ENCODE results near the gene TMPRSS9. TPM values are rescaled to one million over a fixed set of nuclear protein-coding genes. Genes with fewer than 3 reads are reported as not detected.

TMPRSS9 gene
- total and polyA plus RNA-seq, 8 donors, result 0.09 to 0.84 (median 0.58) TPM

DNA sequence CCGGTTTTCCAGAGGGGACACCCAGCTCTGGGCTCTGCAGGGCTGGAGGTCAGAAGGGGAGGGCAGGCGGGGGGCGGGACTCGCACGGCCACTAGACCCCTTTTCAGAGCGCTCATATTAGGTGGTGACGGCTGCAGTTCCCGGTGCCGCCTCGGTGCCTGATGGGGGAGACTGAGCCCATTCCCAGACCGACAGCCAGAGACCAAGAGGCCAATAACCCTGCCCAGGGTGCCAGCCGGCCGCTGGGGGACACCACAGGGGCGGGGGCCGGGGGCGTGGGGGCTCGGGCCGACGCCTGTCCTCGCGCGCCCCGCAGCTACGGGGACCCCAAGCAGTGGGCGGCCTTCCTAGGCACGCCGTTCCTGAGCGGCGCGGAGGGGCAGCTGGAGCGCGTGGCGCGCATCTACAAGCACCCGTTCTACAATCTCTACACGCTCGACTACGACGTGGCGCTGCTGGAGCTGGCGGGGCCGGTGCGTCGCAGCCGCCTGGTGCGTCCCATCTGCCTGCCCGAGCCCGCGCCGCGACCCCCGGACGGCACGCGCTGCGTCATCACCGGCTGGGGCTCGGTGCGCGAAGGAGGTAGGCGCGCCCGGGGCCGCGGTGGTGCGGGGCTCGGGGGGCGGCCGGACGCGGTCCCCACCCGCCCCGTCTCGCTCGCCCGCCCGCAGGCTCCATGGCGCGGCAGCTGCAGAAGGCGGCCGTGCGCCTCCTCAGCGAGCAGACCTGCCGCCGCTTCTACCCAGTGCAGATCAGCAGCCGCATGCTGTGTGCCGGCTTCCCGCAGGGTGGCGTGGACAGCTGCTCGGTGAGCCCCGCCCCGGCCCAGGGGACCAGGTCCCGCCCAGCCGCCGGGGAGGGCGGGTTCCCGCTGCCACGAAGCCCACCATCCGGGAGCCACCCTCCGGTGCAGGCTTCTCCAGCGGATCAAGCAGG lies 64.9 kb downstream of the TMPRSS9 start:
- Histone ChIP-seq H3K36me3 (no peaks in the 10 kb centered on the region), H3K27me3 (no peaks in the 10 kb centered on the region), H3K4me1 (peaks cover 5 to 24% (median 7%) of the 10 kb centered on the region in 3 donors), H3K27ac (peak overlapping the region in 3 of 4 donors; percentile 52 to 81 (median 72)), H3K9me3 (no peaks in the 10 kb centered on the region), H3K4me3 (peak overlapping the region; percentile 7 to 92 (median 48))
- intact Hi-C loops (cut with DNase I), result no loop called here
- peak in 2 of 4 donors; percentile 29 to 37 for ATAC-seq
- TF ChIP-seq, protein P1, sequence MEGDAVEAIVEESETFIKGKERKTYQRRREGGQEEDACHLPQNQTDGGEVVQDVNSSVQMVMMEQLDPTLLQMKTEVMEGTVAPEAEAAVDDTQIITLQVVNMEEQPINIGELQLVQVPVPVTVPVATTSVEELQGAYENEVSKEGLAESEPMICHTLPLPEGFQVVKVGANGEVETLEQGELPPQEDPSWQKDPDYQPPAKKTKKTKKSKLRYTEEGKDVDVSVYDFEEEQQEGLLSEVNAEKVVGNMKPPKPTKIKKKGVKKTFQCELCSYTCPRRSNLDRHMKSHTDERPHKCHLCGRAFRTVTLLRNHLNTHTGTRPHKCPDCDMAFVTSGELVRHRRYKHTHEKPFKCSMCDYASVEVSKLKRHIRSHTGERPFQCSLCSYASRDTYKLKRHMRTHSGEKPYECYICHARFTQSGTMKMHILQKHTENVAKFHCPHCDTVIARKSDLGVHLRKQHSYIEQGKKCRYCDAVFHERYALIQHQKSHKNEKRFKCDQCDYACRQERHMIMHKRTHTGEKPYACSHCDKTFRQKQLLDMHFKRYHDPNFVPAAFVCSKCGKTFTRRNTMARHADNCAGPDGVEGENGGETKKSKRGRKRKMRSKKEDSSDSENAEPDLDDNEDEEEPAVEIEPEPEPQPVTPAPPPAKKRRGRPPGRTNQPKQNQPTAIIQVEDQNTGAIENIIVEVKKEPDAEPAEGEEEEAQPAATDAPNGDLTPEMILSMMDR (IDR thresholded peaks at IDR 0.05), result peak in 1 of 4 donors; percentile 8
- 41 to 54% methylated on average over 67 to 101 of the region's 101 CpGs for WGBS, 2 donors
- FAIRE-seq, result no peak
- DNase-seq, result peak; percentile 58 to 90 (median 70)

DNA sequence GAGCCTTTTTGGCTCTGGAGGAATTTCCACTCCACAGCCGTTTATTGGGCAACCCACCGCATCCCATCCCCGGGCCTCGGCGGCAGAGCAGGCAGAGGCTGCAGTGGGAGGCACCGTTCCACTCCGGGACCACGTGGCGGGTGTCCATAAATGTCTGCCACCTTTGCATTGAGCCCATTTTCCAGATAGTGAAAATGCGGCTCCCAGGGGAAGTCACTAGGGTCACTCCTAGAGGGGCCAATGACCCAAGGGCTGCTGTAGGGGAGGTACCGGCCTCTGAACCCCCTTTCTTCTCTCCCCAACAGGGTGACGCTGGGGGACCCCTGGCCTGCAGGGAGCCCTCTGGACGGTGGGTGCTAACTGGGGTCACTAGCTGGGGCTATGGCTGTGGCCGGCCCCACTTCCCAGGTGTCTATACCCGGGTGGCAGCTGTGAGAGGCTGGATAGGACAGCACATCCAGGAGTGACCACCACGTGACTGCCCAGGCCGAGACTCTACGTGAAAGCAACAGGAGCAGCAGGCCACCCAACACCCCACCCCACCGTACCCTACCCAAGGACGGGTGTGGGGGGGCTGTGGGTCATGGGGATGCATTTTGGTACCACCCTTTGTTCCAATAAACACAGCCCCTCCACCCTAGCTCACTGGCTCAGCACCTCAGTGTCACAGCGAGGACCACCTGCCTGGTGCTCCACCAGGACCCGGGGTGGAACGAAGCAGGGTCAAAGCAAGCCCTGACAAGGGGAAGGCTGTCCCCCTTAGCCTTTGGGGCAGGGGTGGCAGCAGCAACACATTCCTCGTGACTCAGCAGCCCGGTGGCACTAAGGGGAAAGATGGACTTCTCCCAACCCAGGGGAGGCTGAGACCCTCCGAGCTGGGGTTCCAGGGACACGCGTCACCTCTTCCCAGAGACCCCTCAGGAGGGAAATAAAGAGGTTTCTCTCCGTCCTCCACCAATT lies 65.8 kb downstream of the TMPRSS9 start:
- H3K27me3 ChIP-seq, result no peaks in the 10 kb centered on the region
- FAIRE-seq (no peak), DNase-seq (peak in 2 of 6 donors; percentile 36 to 71), ATAC-seq (no peak)
- H3K4me3 ChIP-seq, result peak overlapping the region; percentile 80 to 92 (median 86)
- no peaks in the 10 kb centered on the region for H3K36me3 ChIP-seq
- 47 to 68% methylated on average over 29 of the region's 29 CpGs for WGBS, 2 donors
- intact Hi-C loops (cut with DNase I), result no loop called here
- H3K4me1 ChIP-seq, result peaks cover 5 to 24% (median 7%) of the 10 kb centered on the region in 3 donors
- TF ChIP-seq, protein P1 (IDR thresholded peaks at IDR 0.05), result no peak
- no peaks in the 10 kb centered on the region for H3K9me3 ChIP-seq
- no peak overlapping the region for H3K27ac ChIP-seq

DNA sequence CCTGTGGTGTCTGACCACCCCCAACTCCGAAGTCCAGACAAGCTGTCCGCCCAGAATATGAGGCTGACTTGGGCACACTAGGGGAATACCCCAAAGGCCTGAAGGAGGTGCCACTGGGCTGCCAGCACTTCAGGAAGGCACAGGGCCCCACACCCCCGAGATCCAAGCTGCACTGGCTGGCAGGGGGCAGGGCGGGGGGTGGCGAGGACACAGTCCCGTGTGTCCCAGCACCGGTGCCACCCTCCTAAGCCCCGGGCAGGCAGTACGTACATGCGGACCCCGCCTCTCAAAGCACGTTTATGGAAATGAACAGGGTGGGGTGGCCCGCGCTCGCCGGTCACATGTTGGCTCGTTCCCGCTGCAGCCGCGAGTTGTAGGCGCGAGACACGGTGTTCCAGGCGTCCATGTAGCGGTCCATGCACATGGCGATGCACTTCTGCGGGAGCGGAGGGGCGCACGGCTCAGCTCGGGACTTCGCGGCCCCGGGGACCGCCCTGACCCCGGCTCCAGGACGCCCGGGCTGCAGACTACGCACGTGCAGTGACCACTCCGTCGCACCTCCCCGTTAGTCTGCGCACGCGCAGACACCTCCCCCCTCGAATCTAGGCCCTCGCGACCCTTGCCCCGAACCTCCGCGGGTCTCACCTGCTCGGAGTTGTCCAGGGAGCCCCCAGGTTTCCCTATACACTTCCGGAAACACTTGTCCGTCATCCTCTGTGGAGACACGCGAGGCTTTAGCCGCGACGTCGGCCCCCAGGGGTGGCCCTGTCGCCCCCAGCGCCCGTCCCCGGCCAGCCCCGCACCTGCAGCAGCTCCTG lies 66.8 kb downstream of the TMPRSS9 start:
- Histone ChIP-seq H3K36me3 (no peaks in the 10 kb centered on the region), H3K27me3 (no peaks in the 10 kb centered on the region), H3K4me1 (peaks cover 5 to 24% (median 7%) of the 10 kb centered on the region in 3 donors), H3K27ac (peak overlapping the region; percentile 95 to 97 (median 96)), H3K4me3 (peak overlapping the region; percentile 80 to 92 (median 86)), H3K9me3 (no peaks in the 10 kb centered on the region)
- DNase-seq (peak; percentile 51 to 88 (median 64)), ATAC-seq (peak; percentile 5 to 27 (median 16)), FAIRE-seq (no peak)
- intact Hi-C loops (cut with DNase I), result no loop called here
- WGBS, 2 donors, result 3 to 7% methylated on average over 59 to 66 of the region's 66 CpGs
- TF ChIP-seq, protein P1 (IDR thresholded peaks at IDR 0.05), result no peak

Data from pancreas (tissue), 10 donors.